SK-N-SH (cell line): ENCODE data around the gene LSM3. TPM values are rescaled to one million over a fixed set of nuclear protein-coding genes. Genes with fewer than 3 reads are reported as not detected.

ENCODE experiments used
- CTCF ChIA-PET: fragments of 300-600, 350-600 bp; formaldehyde crosslinking; extraction: SDS; loops from one replicate; lab custom pipeline; 2021; lab: Yijun Ruan, JAX
- POLR2A ChIA-PET: fragments of 350-600 bp; sonication (Branson Sonifier 250); formaldehyde crosslinking; extraction: SDS; loops from one replicate; lab custom pipeline; 2020; ENCODE audit warnings: antibody characterized with exemption, inconsistent platforms; lab: Yijun Ruan, JAX
- DNase-seq: peaks from one replicate; pipeline ENCODE4 v3.0.0; 2012
- H2AFZ ChIP-seq: fragments of 200-600 bp; sonication (generic); 2 replicates; pipeline ENCODE4 v1.8.1; 2016; ENCODE audit warnings: antibody characterized with exemption, mild to moderate bottlenecking, low read depth
- H3F3A ChIP-seq: fragments of 200-600 bp; sonication (generic); replicated peaks from 2 replicates; pipeline ENCODE3; 2016; ENCODE audit warnings: antibody characterized with exemption, mild to moderate bottlenecking; ENCODE audit not compliant: insufficient read depth
- H3K27ac ChIP-seq, 2 experiments: fragments of 200-500 bp in 1 of 2; fragments of 200-600 bp in 1 of 2; sonication (Bioruptor generic) in 1 of 2; sonication (generic), shearing (Covaris generic) in 1 of 2; 2 replicates each; pipeline versions ENCODE4 v1.5.1 to v1.6.1; 2014 to 2016; ENCODE audit warnings: low read depth in 2 of 2, inconsistent platforms in 1 of 2, low read length in 1 of 2, mild to moderate bottlenecking in 1 of 2, mixed read lengths in 1 of 2
- H3K27me3 ChIP-seq: fragments of 200-600 bp; sonication (generic), shearing (Covaris generic); 2 replicates; pipeline ENCODE4 v1.6.1; 2016; ENCODE audit warnings: mixed run types; ENCODE audit not compliant: insufficient read depth
- H3K36me3 ChIP-seq, 2 experiments: fragments of 200-500 bp in 1 of 2; fragments of 200-600 bp in 1 of 2; sonication (Bioruptor generic) in 1 of 2; sonication (generic) in 1 of 2; replicated peaks in 1 of 2; 2 replicates each; pipeline versions ENCODE3 to v1.5.1; 2014 to 2016; ENCODE audit warnings: low read length in 1 of 2, mild to moderate bottlenecking in 1 of 2; ENCODE audit not compliant: insufficient read depth in 2 of 2, control insufficient read depth in 1 of 2
- H3K4me1 ChIP-seq, 2 experiments: fragments of 200-500 bp in 1 of 2; fragments of 200-600 bp in 1 of 2; sonication (Bioruptor generic) in 1 of 2; sonication (generic), shearing (Covaris generic) in 1 of 2; 2 replicates each; pipeline versions ENCODE4 v1.5.1 to v1.6.1; 2014 to 2016; ENCODE audit warnings: low read depth in 1 of 2, low read length in 1 of 2, mixed run types in 1 of 2; ENCODE audit not compliant: insufficient read depth in 2 of 2, control insufficient read depth in 1 of 2
- H3K4me2 ChIP-seq: fragments of 200-600 bp; sonication (generic), shearing (Covaris generic); 2 replicates; pipeline ENCODE4 v1.6.1; 2017; ENCODE audit warnings: mixed run types
- H3K4me3 ChIP-seq, 2 experiments: fragments of 200-500 bp in 1 of 2; fragments of 200-600 bp in 1 of 2; sonication (Bioruptor generic) in 1 of 2; sonication (generic), shearing (Covaris generic) in 1 of 2; 2 replicates each; pipeline versions ENCODE4 v1.5.1 to v1.8.1; 2014 to 2016; ENCODE audit warnings: low read depth in 2 of 2, inconsistent platforms in 1 of 2, low read length in 1 of 2, mild to moderate bottlenecking in 1 of 2, mixed read lengths in 1 of 2, moderate library complexity in 1 of 2
- H3K79me2 ChIP-seq: fragments of 200-600 bp; sonication (generic); 2 replicates; pipeline ENCODE4 v1.8.1; 2017; ENCODE audit warnings: mild to moderate bottlenecking; ENCODE audit not compliant: insufficient read depth
- H3K9ac ChIP-seq: fragments of 200-600 bp; sonication (generic); 2 replicates; pipeline ENCODE4 v1.6.1; 2017; ENCODE audit warnings: mixed run types
- H3K9me2 ChIP-seq: fragments of 200-600 bp; sonication (generic); 2 replicates; pipeline ENCODE4 v1.6.1; 2017; ENCODE audit warnings: mixed run types
- H3K9me3 ChIP-seq: fragments of 200-600 bp; sonication (generic); 2 replicates; pipeline ENCODE4 v1.6.1; 2017; ENCODE audit warnings: mixed run types, mild to moderate bottlenecking, moderate library complexity
- H4K20me1 ChIP-seq: fragments of 200-600 bp; sonication (generic); 2 replicates; pipeline ENCODE4 v1.6.1; 2017; ENCODE audit warnings: mild to moderate bottlenecking, mixed run types; ENCODE audit not compliant: insufficient read depth
- CHD2 ChIP-seq: fragments of 150-350 bp; IDR thresholded peaks from 2 replicates; pipeline ENCODE4 v1.6.1; 2018; ENCODE audit warnings: low read length; ENCODE audit not compliant: partially characterized antibody
- CTCF ChIP-seq: fragments of 200-600 bp; sonication (generic); IDR thresholded peaks from 2 replicates; pipeline ENCODE4 v1.6.1; 2017; ENCODE audit warnings: antibody characterized with exemption, mild to moderate bottlenecking, moderate library complexity
- EZH2phosphoT487 ChIP-seq: fragments of 200-600 bp; sonication (generic); IDR thresholded peaks from 2 replicates; pipeline ENCODE4 v1.6.1; 2017; ENCODE audit warnings: low read depth, mixed run types, mild to moderate bottlenecking, antibody characterized with exemption, moderate library complexity, borderline replicate concordance
- FOXM1 ChIP-seq: IDR thresholded peaks from 2 replicates; pipeline ENCODE4 v1.4.0; 2012; ENCODE audit warnings: low read depth, mild to moderate bottlenecking
- MEF2A ChIP-seq: IDR thresholded peaks from 2 replicates; pipeline ENCODE4 v1.4.0; 2012; ENCODE audit warnings: low read depth, borderline replicate concordance
- RCOR1 ChIP-seq: fragments of 150-350 bp; IDR thresholded peaks from 2 replicates; pipeline ENCODE4 v1.6.1; 2017; ENCODE audit warnings: antibody characterized with exemption, low read length
- RXRA ChIP-seq: IDR thresholded peaks from 2 replicates; pipeline ENCODE4 v1.4.0; 2012; ENCODE audit warnings: low read depth, mild to moderate bottlenecking, borderline replicate concordance
- SMC3 ChIP-seq: IDR thresholded peaks from 2 replicates; pipeline ENCODE4 v1.6.1; 2012; ENCODE audit warnings: low read depth, low read length, improper control_type of control experiment
- TCF12 ChIP-seq: IDR thresholded peaks from 2 replicates; pipeline ENCODE4 v1.4.0; 2012
- TEAD4 ChIP-seq: IDR thresholded peaks from 2 replicates; pipeline ENCODE4 v1.4.0; 2012; ENCODE audit warnings: mild to moderate bottlenecking, borderline replicate concordance; ENCODE audit not compliant: insufficient read depth
- WGBS: methylation state at CpG from one replicate; pipeline ENCODE4 v1.1.6; 2017; ENCODE audit warnings: low lambda C conversion rate; 5-methylcytosine and 5-hydroxymethylcytosine counted together
- polyA plus RNA-seq, 3 experiments: library from polyadenylated mRNA; depleted of rRNA; stranded (reverse); fragments of >200 nt; gene quantifications; 2 replicates each; pipeline ENCODE4 v1.2.3, GENCODE V29; 2012

LSM3 gene
- polyA plus RNA-seq, 1 of the 3 experiments (the other 2 are of a cell fraction) = 5.1 TPM

GRCh38 chr3:14246414-14246813 is 67.8 kb downstream of the LSM3 start:
- H3K9me2 ChIP-seq = no peaks in the 10 kb centered on the region
- no peak for TF ChIP-seq EZH2phosphoT487
- TF ChIP-seq RCOR1 = no peak
- no peak for TF ChIP-seq CHD2
- H3K4me1 ChIP-seq = no peaks in the 10 kb centered on the region
- 31% methylated on average over 2 of the region's 5 CpGs for WGBS
- H3K9ac ChIP-seq = no peak overlapping the region
- H3K79me2 ChIP-seq = no peaks in the 10 kb centered on the region
- H3K4me2 ChIP-seq = no peak overlapping the region
- no peaks in the 10 kb centered on the region for H3K9me3 ChIP-seq
- H3K36me3 ChIP-seq = no peaks in the 10 kb centered on the region
- no peak for DNase-seq
- H3K27ac ChIP-seq = no peak overlapping the region
- ChIA-PET CTCF (interaction anchor here (0.9 to 1.5 kb wide), 5 partner anchors 15 to 212 kb away, joined by 3 to 9 read pairs (median 3); no protein-coding TSS in a partner anchor), POLR2A (no interaction called here)
- no peak overlapping the region for H3K4me3 ChIP-seq
- H3K27me3 ChIP-seq = peaks cover 7% of the 10 kb centered on the region; the same call in 1 of the 2 replicates
- no peaks in the 10 kb centered on the region for H4K20me1 ChIP-seq
- no peaks in the 10 kb centered on the region for H3F3A ChIP-seq
- no peak overlapping the region for H2AFZ ChIP-seq

GRCh38 chr3:14248477-14248848 is 69.8 kb downstream of the LSM3 start:
- CTCF ChIA-PET = interaction anchor here (0.9 to 4.8 kb wide), 4 partner anchors 12 to 352 kb away, joined by 3 to 16 read pairs (median 6); no protein-coding TSS in a partner anchor
- H3K4me1 ChIP-seq = no peaks in the 10 kb centered on the region
- H3K9ac ChIP-seq = no peak overlapping the region

More at GRCh38 chr3:14248477-14248848, 69.8 kb downstream of the LSM3 start:
- H3K27me3 ChIP-seq = 0 out of 2 replicates have a peak, but pooled peaks cover 7% of the 10 kb centered on the region
- H3K27ac ChIP-seq = no peak overlapping the region
- H3F3A ChIP-seq = no peaks in the 10 kb centered on the region
- H3K9me3 ChIP-seq = no peaks in the 10 kb centered on the region
- H3K4me2 ChIP-seq = no peak overlapping the region
- no peak overlapping the region for H2AFZ ChIP-seq
- DNase-seq = no peak
- H3K79me2 ChIP-seq = no peaks in the 10 kb centered on the region
- no peaks in the 10 kb centered on the region for H4K20me1 ChIP-seq
- H3K9me2 ChIP-seq = no peaks in the 10 kb centered on the region
- TF ChIP-seq TEAD4 (no peak), SMC3 (no peak), TCF12 (no peak), MEF2A (no peak), CTCF (no peak), RCOR1 (no peak), RXRA (no peak), FOXM1 (no peak)
- WGBS = 33% methylated on average over 3 of the region's 3 CpGs
- H3K36me3 ChIP-seq = no peaks in the 10 kb centered on the region
- POLR2A ChIA-PET = no interaction called here
- no peak overlapping the region for H3K4me3 ChIP-seq
